NCI-H187 (cell line): ENCODE measurements around the gene SRGAP1.
"Not testable (repeated sequence)": the region's sequence is repeated elsewhere in the genome, so short reads cannot be mapped to it uniquely, and the experiment has no call there.

ENCODE experiments used
- DNase-seq, 2 experiments: peaks; one replicate each; lab custom pipeline; 2025; lab: John Stamatoyannopoulos, UW

Gene SRGAP1

GRCh38 chr12:64170024-64170423 lies 325.5 kb downstream of the SRGAP1 start:
- DNase-seq, result no peak

GRCh38 chr12:64170730-64171129 lies 326.2 kb downstream of the SRGAP1 start:
- DNase-seq, result no peak

- DNase-seq, result no peak
Observed at GRCh38 chr12:64171715-64172114, 327.2 kb downstream of the SRGAP1 start.

GRCh38 chr12:64172143-64172970 lies 327.9 kb downstream of the SRGAP1 start:
- DNase-seq, result no peak

GRCh38 chr12:64173456-64173855 lies 329.0 kb downstream of the SRGAP1 start:
- no peak for DNase-seq

- DNase-seq, result no peak
Observed at GRCh38 chr12:64175254-64175945, 330.9 kb downstream of the SRGAP1 start.

- no peak for DNase-seq
Observed at GRCh38 chr12:64177001-64177400, 332.5 kb downstream of the SRGAP1 start.

- no peak for DNase-seq
Observed at GRCh38 chr12:64178122-64178521, 333.6 kb downstream of the SRGAP1 start.

GRCh38 chr12:64180951-64181350 lies 336.5 kb downstream of the SRGAP1 start:
- DNase-seq, result no peak

- peak in 1 of 2 experiments; percentile 0 for DNase-seq
Observed at GRCh38 chr12:64181430-64182291, 337.2 kb downstream of the SRGAP1 start.

- DNase-seq, result no peak
Observed at GRCh38 chr12:64184216-64184615, 339.7 kb downstream of the SRGAP1 start.

- DNase-seq, result no peak
Observed at GRCh38 chr12:64186789-64187188, 342.3 kb downstream of the SRGAP1 start.

GRCh38 chr12:64187370-64187769 lies 342.9 kb downstream of the SRGAP1 start:
- no peak for DNase-seq

- DNase-seq, result no peak
Observed at GRCh38 chr12:64187794-64188193, 343.3 kb downstream of the SRGAP1 start.

GRCh38 chr12:64189530-64189929 lies 345.0 kb downstream of the SRGAP1 start:
- no peak for DNase-seq

- no peak for DNase-seq
Observed at GRCh38 chr12:64190140-64190539, 345.6 kb downstream of the SRGAP1 start.

GRCh38 chr12:64192644-64193444 lies 348.3 kb downstream of the SRGAP1 start:
- no peak for DNase-seq

- DNase-seq, result no peak
Observed at GRCh38 chr12:64193931-64194330, 349.4 kb downstream of the SRGAP1 start.

GRCh38 chr12:64194333-64195149 lies 350.0 kb downstream of the SRGAP1 start:
- no peak for DNase-seq

- not testable (repeated sequence) for DNase-seq
Observed at GRCh38 chr12:64195841-64196240, 351.3 kb downstream of the SRGAP1 start.

GRCh38 chr12:64203036-64203435 lies 358.5 kb downstream of the SRGAP1 start:
- DNase-seq, result no peak
